Upper lobe of left lung (tissue), 6 donors: Measurements from ENCODE around the gene GLIPR1. TPM values are rescaled to one million over a fixed set of nuclear protein-coding genes. Genes with fewer than 3 reads are reported as not detected.
A peak's percentile ranks its signal among the peaks of the same experiment; 100 is the strongest.
"Not testable (repeated sequence)": the region's sequence is repeated elsewhere in the genome, so short reads cannot be mapped to it uniquely, and the experiment has no call there.

ENCODE experiments used
- ATAC-seq, 2 donors: fragments of 200-7000 bp; cut with Tn5 transposase; one replicate each; pipeline ENCODE4 v1.9.1; 2022; ENCODE audit warnings: mild to moderate bottlenecking in 2 of 2, moderate library complexity in 2 of 2; ENCODE audit not compliant: low FRiP score in 2 of 2
- DNase-seq, 2 donors: peaks; one replicate each; pipeline ENCODE4 v3.0.0-alpha.2; 2019 to 2020
- H3K27ac ChIP-seq, 4 donors: fragments of 200-600 bp; sonication (generic); one replicate each; pipeline ENCODE4 v1.5.1; 2016 to 2019
- H3K27me3 ChIP-seq, 4 donors: fragments of 200-600 bp; sonication (generic); one replicate each; pipeline ENCODE4 v1.5.1; 2017 to 2019
- H3K36me3 ChIP-seq, 4 donors: fragments of 200-600 bp; sonication (generic); one replicate each; pipeline ENCODE4 v1.5.1; 2016 to 2019
- H3K4me1 ChIP-seq, 4 donors: fragments of 200-600 bp; sonication (generic); one replicate each; pipeline ENCODE4 v1.5.1; 2018 to 2019
- H3K4me3 ChIP-seq, 4 donors: fragments of 200-600 bp; sonication (generic); one replicate each; pipeline ENCODE4 v1.5.1; 2017 to 2019; ENCODE audit warnings: mild to moderate bottlenecking in 2 of 4, moderate library complexity in 1 of 4
- H3K9me3 ChIP-seq, 4 donors: fragments of 200-600 bp; sonication (generic); one replicate each; pipeline ENCODE4 v1.5.1; 2018 to 2019
- CTCF ChIP-seq, 6 experiments: fragments of 450-650 bp in 4 of 6; fragments of 200-600 bp in 2 of 6; sonication (generic) in 2 of 6; IDR thresholded peaks; one replicate each; pipeline ENCODE4 v1.5.1; 2016 to 2019; ENCODE audit warnings: antibody characterized with exemption in 6 of 6
- EP300 ChIP-seq, 4 donors: sonication (generic); formaldehyde crosslinking; IDR thresholded peaks; one replicate each; pipeline ENCODE4 v1.5.1; 2017; ENCODE audit warnings: antibody characterized with exemption in 4 of 4, control low read depth in 2 of 4
- POLR2A ChIP-seq, 4 donors: fragments of 450-650 bp; IDR thresholded peaks; one replicate each; pipeline ENCODE4 v1.5.1; 2016 to 2017; ENCODE audit warnings: antibody characterized with exemption in 4 of 4, mild to moderate bottlenecking in 2 of 4
- POLR2AphosphoS5 ChIP-seq, 2 donors: sonication (generic); formaldehyde crosslinking; IDR thresholded peaks; one replicate each; pipeline ENCODE4 v1.5.1; 2017; ENCODE audit warnings: antibody characterized with exemption in 2 of 2
- WGBS, 2 donors: methylation state at CpG; one replicate each; pipeline ENCODE4 v1.1.5; 2017 to 2018; 5-methylcytosine and 5-hydroxymethylcytosine counted together
- total RNA-seq, 6 donors: library from RNA; depleted of rRNA in 4 of 6; stranded (reverse); fragments of >200 nt in 4 of 6; gene quantifications; one replicate each; pipeline versions ENCODE4 v1.1.0 to v1.2.1, GENCODE V29; 2016 to 2021
- donor health status: DM: no; HTN: no; CAD: no; lungs with moderate emphysema.
- donor health status: DM: no; HTN: yes; CAD: no; lungs with severe emphysema.

The GLIPR1 gene
- total RNA-seq, 6 donors from 2014 or later: 7.3 to 56.7 (median 15.7) TPM

GRCh38 chr12:75455839-75456238 is 24.7 kb upstream of the GLIPR1 start:
- TF ChIP-seq POLR2AphosphoS5 (IDR thresholded peaks at IDR 0.05) (no peak), POLR2A (IDR thresholded peaks at IDR 0.05) (no peak), EP300 (IDR thresholded peaks at IDR 0.05) (no peak), CTCF (IDR thresholded peaks at IDR 0.05) (no peak)
- no peaks in the 10 kb centered on the region for H3K36me3 ChIP-seq
- H3K9me3 ChIP-seq: peaks cover 0 to 6% (median 3%) of the 10 kb centered on the region in 4 donors
- WGBS, 2 donors: 81 to 86% methylated on average over 5 of the region's 5 CpGs
- no peak overlapping the region for H3K27ac ChIP-seq
- no peaks in the 10 kb centered on the region for H3K4me1 ChIP-seq
- DNase-seq (no peak), ATAC-seq (peak in 1 of 2 donors; percentile 39)
- no peaks in the 10 kb centered on the region for H3K27me3 ChIP-seq
- H3K4me3 ChIP-seq: no peak overlapping the region

- DNase-seq: no peak
- Histone ChIP-seq H3K27me3 (no peaks in the 10 kb centered on the region), H3K9me3 (peaks cover 0 to 6% (median 3%) of the 10 kb centered on the region in 4 donors), H3K36me3 (no peaks in the 10 kb centered on the region), H3K4me1 (no peaks in the 10 kb centered on the region), H3K4me3 (no peak overlapping the region), H3K27ac (no peak overlapping the region)
- TF ChIP-seq CTCF (IDR thresholded peaks at IDR 0.05) (no peak), POLR2AphosphoS5 (IDR thresholded peaks at IDR 0.05) (no peak), EP300 (IDR thresholded peaks at IDR 0.05) (no peak), POLR2A (IDR thresholded peaks at IDR 0.05) (no peak)
- ATAC-seq: no peak
- 17 to 29% methylated on average over 1 of the region's 1 CpG for WGBS, 2 donors
These were observed 23.4 kb upstream of the GLIPR1 start for GRCh38 chr12:75457191-75457590.

- H3K36me3 ChIP-seq, DNase-seq, ATAC-seq, H3K9me3 ChIP-seq, H3K4me1 ChIP-seq, H3K27ac ChIP-seq, H3K4me3 ChIP-seq, H3K27me3 ChIP-seq: not testable (repeated sequence)
- 68 to 69% methylated on average over 9 of the region's 9 CpGs for WGBS, 2 donors
These were observed 22.7 kb upstream of the GLIPR1 start for GRCh38 chr12:75457866-75458265.

- WGBS, 2 donors: 89 to 94% methylated on average over 3 of the region's 3 CpGs
- TF ChIP-seq CTCF (IDR thresholded peaks at IDR 0.05): no peak
- TF ChIP-seq EP300 (IDR thresholded peaks at IDR 0.05): no peak
- TF ChIP-seq POLR2A (IDR thresholded peaks at IDR 0.05): no peak
- TF ChIP-seq POLR2AphosphoS5 (IDR thresholded peaks at IDR 0.05): no peak
- H3K4me1 ChIP-seq: no peaks in the 10 kb centered on the region
- ATAC-seq (no peak), DNase-seq (no peak)
- peaks cover 0 to 6% (median 3%) of the 10 kb centered on the region in 4 donors for H3K9me3 ChIP-seq
- H3K36me3 ChIP-seq: no peaks in the 10 kb centered on the region
- H3K27me3 ChIP-seq: no peaks in the 10 kb centered on the region
- no peak overlapping the region for H3K27ac ChIP-seq
- no peak overlapping the region for H3K4me3 ChIP-seq
These were observed 20.8 kb upstream of the GLIPR1 start for GRCh38 chr12:75459755-75460154.

GRCh38 chr12:75460204-75460603 is 20.4 kb upstream of the GLIPR1 start:
- H3K9me3 ChIP-seq: peaks cover 0 to 6% (median 3%) of the 10 kb centered on the region in 4 donors
- no peak for ATAC-seq
- H3K27ac ChIP-seq: no peak overlapping the region
- no peaks in the 10 kb centered on the region for H3K27me3 ChIP-seq
- H3K4me1 ChIP-seq: no peaks in the 10 kb centered on the region
- no peaks in the 10 kb centered on the region for H3K36me3 ChIP-seq
- H3K4me3 ChIP-seq: no peak overlapping the region
- no peak for DNase-seq
- no peak for TF ChIP-seq CTCF (IDR thresholded peaks at IDR 0.05)
- no peak for TF ChIP-seq POLR2A (IDR thresholded peaks at IDR 0.05)
- TF ChIP-seq POLR2AphosphoS5 (IDR thresholded peaks at IDR 0.05): no peak
- no peak for TF ChIP-seq EP300 (IDR thresholded peaks at IDR 0.05)
